ENCODE results near the gene ITGAL.
A peak's percentile ranks its signal among the peaks of the same experiment; 100 is the strongest.
"Not testable (repeated sequence)": the region's sequence is repeated elsewhere in the genome, so short reads cannot be mapped to it uniquely, and the experiment has no call there.

Gene ITGAL

GRCh38 chr16:30526823-30527634, 54.5 kb downstream of the ITGAL start:
- DNase-seq: peak; percentile 98

GRCh38 chr16:30527635-30528178, 55.2 kb downstream of the ITGAL start:
- DNase-seq: no peak

- DNase-seq: no peak
These were observed 56.4 kb downstream of the ITGAL start for GRCh38 chr16:30528799-30529457.

GRCh38 chr16:30530163-30531037, 57.9 kb downstream of the ITGAL start:
- no peak for DNase-seq

- DNase-seq: no peak
These were observed 60.0 kb downstream of the ITGAL start for GRCh38 chr16:30532285-30533145.

- no peak for DNase-seq
These were observed 60.6 kb downstream of the ITGAL start for GRCh38 chr16:30533146-30533522.

GRCh38 chr16:30533748-30534367, 61.3 kb downstream of the ITGAL start:
- peak; percentile 44 for DNase-seq

GRCh38 chr16:30534368-30535105, 62.0 kb downstream of the ITGAL start, which contains the start of gene ZNF747:
TSS of gene ZNF747 (minus strand) at chr16:30534858. CDS start at chr16:30534679, 179 bp downstream.
- peak; percentile 95 for DNase-seq

- peak; percentile 57 for DNase-seq
These were observed 62.7 kb downstream of the ITGAL start for GRCh38 chr16:30535106-30535776.

GRCh38 chr16:30535777-30536190, 63.2 kb downstream of the ITGAL start:
- DNase-seq: peak; percentile 75

GRCh38 chr16:30536391-30537024, 64.0 kb downstream of the ITGAL start:
- not testable (repeated sequence) for DNase-seq

GRCh38 chr16:30539000-30539964, 66.7 kb downstream of the ITGAL start:
- no peak for DNase-seq

GRCh38 chr16:30539986-30540526, 67.5 kb downstream of the ITGAL start:
- not testable (repeated sequence) for DNase-seq

GRCh38 chr16:30540916-30541464, 68.4 kb downstream of the ITGAL start:
- DNase-seq: not testable (repeated sequence)

GRCh38 chr16:30541502-30542329, 69.2 kb downstream of the ITGAL start:
- DNase-seq: no peak

GRCh38 chr16:30543067-30543466, 70.5 kb downstream of the ITGAL start:
- DNase-seq: no peak

GRCh38 chr16:30546115-30546514, 73.6 kb downstream of the ITGAL start:
- no peak for DNase-seq

Measured in activated CD4-positive, alpha-beta T cell treated with anti-CD3 and anti-CD28 coated beads, Interleukin-2, Interleukin-6, amounts not matched to agents 100 ng/mL and 50 ng/mL, durations not matched to agents 16 hours and 8 hours (primary cell).